Posterior vena cava (tissue), 2 donors: ENCODE results near the gene MEST. TPM values are rescaled to one million over a fixed set of nuclear protein-coding genes. Genes with fewer than 3 reads are reported as not detected.

Source experiments
- DNase-seq: peaks from one replicate; pipeline ENCODE4 v3.0.0-alpha.2; 2020; ENCODE audit warnings: low spot score
- intact Hi-C, 2 donors: fragments of 100-400 bp; cut with DNase I; formaldehyde crosslinking; loops; one replicate each; pipeline versions ENCODE4 v1.14.1 to v1.14.2; 2022 to 2023
- total RNA-seq, 2 donors: library from RNA; stranded (reverse); fragmentation: NEBNext Ultra II Directional; extraction: Animal tissue kit (Norgen Biotek cat#: 25700); gene quantifications; one replicate each; pipeline ENCODE4 v1.2.1, GENCODE V29; 2021
- donor health status: DM: yes; HTN: yes; CAD: no.
- donor health status: DM: yes; HTN: yes; CAD: no.

Gene MEST
- total RNA-seq, 2 donors from 2014 or later = 6.0 to 19.8 TPM

- DNase-seq = no peak
- intact Hi-C loops = no loop called here
These were observed 12.0 kb upstream of the MEST start for GRCh38 chr7:130479716-130480400.

- intact Hi-C loops = no loop called here
- no peak for DNase-seq
These were observed 10.0 kb upstream of the MEST start for GRCh38 chr7:130481898-130482297.

- DNase-seq = no peak
- intact Hi-C loops = no loop called here
These were observed 8.9 kb upstream of the MEST start for GRCh38 chr7:130483031-130483430.

- intact Hi-C loops = no loop called here
- DNase-seq = no peak
These were observed 6.2 kb upstream of the MEST start for GRCh38 chr7:130485734-130486113.

GRCh38 chr7:130486114-130486953 lies 5.6 kb upstream of the MEST start:
- peak; percentile 83 for DNase-seq
- intact Hi-C loops = no loop called here

- DNase-seq = no peak
- intact Hi-C loops = no loop called here
These were observed 4.9 kb upstream of the MEST start for GRCh38 chr7:130486954-130487436.

- DNase-seq = no peak
- intact Hi-C loops = no loop called here
These were observed 3.3 kb upstream of the MEST start for GRCh38 chr7:130488392-130489139.

- intact Hi-C loops = no loop called here
- no peak for DNase-seq
These were observed 2.5 kb upstream of the MEST start for GRCh38 chr7:130489140-130489983.

- intact Hi-C loops = loop anchor here in 1 of 2 donors (10.0 kb wide), 1 partner anchor 216 kb away; no protein-coding TSS in a partner anchor
- no peak for DNase-seq
These were observed 1.5 kb upstream of the MEST start for GRCh38 chr7:130490311-130490791.

- peak; percentile 84 for DNase-seq
- intact Hi-C loops = loop anchor here in 1 of 2 donors (10.0 kb wide), 1 partner anchor 216 kb away; no protein-coding TSS in a partner anchor
These were observed 739 bp upstream of the MEST start for GRCh38 chr7:130490888-130491804.

GRCh38 chr7:130492523-130493274 lies 814 bp downstream of the MEST start:
- intact Hi-C loops = loop anchor here in 1 of 2 donors (10.0 kb wide), 1 partner anchor 218 kb away; no protein-coding TSS in a partner anchor
- DNase-seq = no peak

- intact Hi-C loops = loop anchor here in 1 of 2 donors (10.0 kb wide), 1 partner anchor 219 kb away; no protein-coding TSS in a partner anchor
These were observed 1.5 kb downstream of the MEST start for GRCh38 chr7:130493275-130493873.

GRCh38 chr7:130494431-130494858 lies 2.6 kb downstream of the MEST start:
- intact Hi-C loops = loop anchor here in 1 of 2 donors (10.0 kb wide), 1 partner anchor 220 kb away; no protein-coding TSS in a partner anchor
- no peak for DNase-seq

More at GRCh38 chr7:130493275-130493873, 1.5 kb downstream of the MEST start:
- DNase-seq = no peak

GRCh38 chr7:130500463-130500862 lies 8.6 kb downstream of the MEST start:
- intact Hi-C loops = no loop called here

GRCh38 chr7:130500910-130501309 lies 9.0 kb downstream of the MEST start:
- no peak for DNase-seq
- intact Hi-C loops = no loop called here

More at GRCh38 chr7:130500463-130500862, 8.6 kb downstream of the MEST start:
- DNase-seq = no peak

- no peak for DNase-seq
These were observed 13.9 kb downstream of the MEST start for GRCh38 chr7:130505753-130506152.

More at GRCh38 chr7:130505753-130506152, 13.9 kb downstream of the MEST start:
- intact Hi-C loops = no loop called here
